Activated B cell treated with CpG ODN at 0.5 μM for 24 hours (primary cell): ENCODE data around the gene B3GNT7. TPM values are rescaled to one million over a fixed set of nuclear protein-coding genes. Genes with fewer than 3 reads are reported as not detected.

ENCODE experiments used
- ATAC-seq: fragments of 200-7000 bp; cut with Tn5 transposase; one replicate; pipeline ENCODE4 v1.10.0; 2021; ENCODE audit warnings: low read depth, mild to moderate bottlenecking, moderate library complexity
- CTCF ChIA-PET: fragments of 350-600 bp; sonication (Branson Sonifier 250); formaldehyde crosslinking; loops from one replicate; lab custom pipeline; 2021; ENCODE audit warnings: antibody characterized with exemption; lab: Charles Lee
- POLR2A ChIA-PET: fragments of 350-600 bp; sonication (Branson Sonifier 250); formaldehyde crosslinking; loops from one replicate; lab custom pipeline; 2021; ENCODE audit warnings: antibody characterized with exemption; lab: Charles Lee
- DNase-seq: peaks from one replicate; pipeline ENCODE4 v3.0.0; 2022
- H3K27ac Mint-ChIP-seq: one replicate; pipeline ENCODE4 v1.8.0; 2020; ENCODE audit warnings: mixed read lengths
- H3K27me3 Mint-ChIP-seq: one replicate; pipeline ENCODE4 v1.8.0; 2021; ENCODE audit warnings: mixed read lengths
- H3K36me3 Mint-ChIP-seq: one replicate; pipeline ENCODE4 v1.8.0; 2021; ENCODE audit warnings: low read depth, mixed read lengths
- H3K4me1 Mint-ChIP-seq: one replicate; pipeline ENCODE4 v1.8.0; 2021; ENCODE audit warnings: mixed read lengths
- H3K4me3 Mint-ChIP-seq: one replicate; pipeline ENCODE4 v1.8.0; 2020; ENCODE audit warnings: mild to moderate bottlenecking, mixed read lengths
- H3K9me3 Mint-ChIP-seq: one replicate; pipeline ENCODE4 v1.8.0; 2020; ENCODE audit warnings: mixed read lengths
- CTCF ChIP-seq: fragments of 200-600 bp; IDR thresholded peaks from one replicate; pipeline ENCODE4 v1.8.0; 2022; ENCODE audit warnings: antibody characterized with exemption, mild to moderate bottlenecking
- intact Hi-C: fragments of 100-400 bp; cut with micrococcal nuclease; formaldehyde crosslinking; loops from one replicate; pipeline ENCODE4 v1.15.1; 2024
- total RNA-seq: library from RNA; stranded (reverse); gene quantifications from 2 replicates; pipeline ENCODE4 v1.2.3, GENCODE V29; 2022

B3GNT7 gene
- total RNA-seq, 1 donor from 2014 or later: 24.4 TPM

- H3K36me3 Mint-ChIP-seq: no peaks in the 10 kb centered on the region
- DNase-seq: no peak
- no peak for TF ChIP-seq CTCF
- H3K27ac Mint-ChIP-seq: no peak overlapping the region
- H3K4me1 Mint-ChIP-seq: no peaks in the 10 kb centered on the region
- CTCF ChIA-PET: interaction anchor here (1.3 kb wide), 1 partner anchor 20 kb away, joined by 3 read pairs; no protein-coding TSS in a partner anchor
- peaks cover 14% of the 10 kb centered on the region for H3K9me3 Mint-ChIP-seq
- POLR2A ChIA-PET: no interaction called here
- no peak overlapping the region for H3K4me3 Mint-ChIP-seq
- no peak for ATAC-seq
- no peaks in the 10 kb centered on the region for H3K27me3 Mint-ChIP-seq
- intact Hi-C loops: no loop called here
These were observed 36.1 kb downstream of the B3GNT7 start for GRCh38 chr2:231431606-231432005.

GRCh38 chr2:231433990-231434389 is 38.5 kb downstream of the B3GNT7 start:
- H3K4me3 Mint-ChIP-seq: no peak overlapping the region
- H3K27me3 Mint-ChIP-seq: no peaks in the 10 kb centered on the region
- no peak for TF ChIP-seq CTCF
- intact Hi-C loops: no loop called here
- no peak overlapping the region for H3K27ac Mint-ChIP-seq
- ChIA-PET CTCF (no interaction called here), POLR2A (no interaction called here)
- DNase-seq (no peak), ATAC-seq (no peak)
- no peaks in the 10 kb centered on the region for H3K36me3 Mint-ChIP-seq
- H3K9me3 Mint-ChIP-seq: peaks cover 14% of the 10 kb centered on the region
- H3K4me1 Mint-ChIP-seq: no peaks in the 10 kb centered on the region

GRCh38 chr2:231436957-231437356 is 41.4 kb downstream of the B3GNT7 start:
- H3K4me3 Mint-ChIP-seq: no peak overlapping the region
- intact Hi-C loops: no loop called here
- peaks cover 1% of the 10 kb centered on the region for H3K9me3 Mint-ChIP-seq
- POLR2A ChIA-PET: no interaction called here
- CTCF ChIA-PET: no interaction called here
- H3K36me3 Mint-ChIP-seq: no peaks in the 10 kb centered on the region
- no peak overlapping the region for H3K27ac Mint-ChIP-seq
- no peak for ATAC-seq
- no peaks in the 10 kb centered on the region for H3K4me1 Mint-ChIP-seq
- no peak for DNase-seq
- no peak for TF ChIP-seq CTCF
- H3K27me3 Mint-ChIP-seq: no peaks in the 10 kb centered on the region

GRCh38 chr2:231449503-231450054 is 54.1 kb downstream of the B3GNT7 start:
- DNase-seq (no peak), ATAC-seq (no peak)
- no peak for TF ChIP-seq CTCF
- intact Hi-C loops: no loop called here
- Mint-ChIP-seq H3K27ac (no peak overlapping the region), H3K4me1 (peaks cover 7% of the 10 kb centered on the region), H3K36me3 (peaks cover 30% of the 10 kb centered on the region), H3K4me3 (no peak overlapping the region), H3K9me3 (no peaks in the 10 kb centered on the region), H3K27me3 (no peaks in the 10 kb centered on the region)
- POLR2A ChIA-PET: interaction anchor here (1.6 to 7.4 kb wide), 2 partner anchors 14 to 15 kb away, joined by 5 to 96 read pairs; partner anchors contain the start of gene NCL
- CTCF ChIA-PET: interaction anchor here (1.7 kb wide), 1 partner anchor 345 kb away, joined by 5 read pairs; no protein-coding TSS in a partner anchor

GRCh38 chr2:231450548-231450989 is 55.1 kb downstream of the B3GNT7 start:
- POLR2A ChIA-PET: interaction anchor here (0.7 to 7.4 kb wide), 3 partner anchors 13 to 1934 kb away, joined by 3 to 96 read pairs (median 5); partner anchors contain the start of gene NCL
- H3K4me3 Mint-ChIP-seq: no peak overlapping the region
- ATAC-seq: no peak

More at GRCh38 chr2:231450548-231450989, 55.1 kb downstream of the B3GNT7 start:
- H3K27me3 Mint-ChIP-seq: no peaks in the 10 kb centered on the region
- H3K36me3 Mint-ChIP-seq: peaks cover 40% of the 10 kb centered on the region
- H3K27ac Mint-ChIP-seq: no peak overlapping the region
- no peaks in the 10 kb centered on the region for H3K9me3 Mint-ChIP-seq
- no peak for TF ChIP-seq CTCF
- CTCF ChIA-PET: interaction anchor here (1.2 to 3.8 kb wide), 3 partner anchors 18 to 346 kb away, joined by 3 to 34 read pairs (median 5); no protein-coding TSS in a partner anchor
- intact Hi-C loops: no loop called here
- no peak for DNase-seq
- peaks cover 7% of the 10 kb centered on the region for H3K4me1 Mint-ChIP-seq

Other genes with a start within 250 kb of the B3GNT7 start
- 9.0 and 9.5 TPM in 2 replicates for gene ARMC9, start 197.1 kb upstream of the B3GNT7 start, total RNA-seq
- 693 and 761 TPM in 2 replicates for gene NCL, start 68.8 kb downstream of the B3GNT7 start, total RNA-seq
- gene NMUR1, start 134.7 kb downstream of the B3GNT7 start, total RNA-seq: not detected in 2 replicates
- gene TEX44, start 197.2 kb downstream of the B3GNT7 start, total RNA-seq: not detected in 2 replicates